ENCODE measurements around the gene MC3R. TPM values are rescaled to one million over a fixed set of nuclear protein-coding genes. Genes with fewer than 3 reads are reported as not detected.

Gene MC3R
- polyA plus RNA-seq, 3 donors: not detected

DNA sequence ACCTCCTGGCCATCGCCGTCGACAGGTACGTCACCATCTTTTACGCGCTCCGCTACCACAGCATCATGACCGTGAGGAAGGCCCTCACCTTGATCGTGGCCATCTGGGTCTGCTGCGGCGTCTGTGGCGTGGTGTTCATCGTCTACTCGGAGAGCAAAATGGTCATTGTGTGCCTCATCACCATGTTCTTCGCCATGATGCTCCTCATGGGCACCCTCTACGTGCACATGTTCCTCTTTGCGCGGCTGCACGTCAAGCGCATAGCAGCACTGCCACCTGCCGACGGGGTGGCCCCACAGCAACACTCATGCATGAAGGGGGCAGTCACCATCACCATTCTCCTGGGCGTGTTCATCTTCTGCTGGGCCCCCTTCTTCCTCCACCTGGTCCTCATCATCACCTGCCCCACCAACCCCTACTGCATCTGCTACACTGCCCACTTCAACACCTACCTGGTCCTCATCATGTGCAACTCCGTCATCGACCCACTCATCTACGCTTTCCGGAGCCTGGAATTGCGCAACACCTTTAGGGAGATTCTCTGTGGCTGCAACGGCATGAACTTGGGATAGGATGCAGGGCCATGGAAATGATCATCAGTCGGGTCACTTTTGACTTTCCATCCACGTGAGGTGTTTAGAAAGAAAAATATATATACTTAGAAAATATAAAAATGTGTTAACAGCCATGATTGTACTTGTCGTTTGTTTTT lies 868 bp downstream of the MC3R start:
- DNase-seq (ENCODE audit: low read depth in 3 of 3, low spot score in 2 of 3): no peak

DNA sequence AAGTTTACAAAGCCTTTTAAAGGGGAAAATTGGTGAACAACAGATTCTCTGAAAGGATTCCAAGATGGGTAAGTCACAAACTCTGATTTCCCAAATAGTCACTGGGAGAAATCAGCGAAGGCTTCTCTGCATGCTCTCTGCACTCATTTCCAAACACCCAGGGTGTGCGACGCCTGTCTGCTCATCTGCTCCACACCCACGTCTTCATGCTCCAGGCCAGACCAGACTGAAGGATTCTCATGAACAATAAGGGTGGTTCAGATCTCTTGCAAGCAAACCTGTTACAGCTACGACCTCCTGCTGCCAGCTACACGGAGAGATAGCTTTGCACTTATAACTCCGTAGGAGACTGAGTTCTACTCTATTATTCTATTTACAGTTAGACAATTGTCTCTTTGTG lies 1.4 kb downstream of the MC3R start:
- DNase-seq (ENCODE audit: low read depth in 3 of 3, low spot score in 2 of 3): no peak

DNA sequence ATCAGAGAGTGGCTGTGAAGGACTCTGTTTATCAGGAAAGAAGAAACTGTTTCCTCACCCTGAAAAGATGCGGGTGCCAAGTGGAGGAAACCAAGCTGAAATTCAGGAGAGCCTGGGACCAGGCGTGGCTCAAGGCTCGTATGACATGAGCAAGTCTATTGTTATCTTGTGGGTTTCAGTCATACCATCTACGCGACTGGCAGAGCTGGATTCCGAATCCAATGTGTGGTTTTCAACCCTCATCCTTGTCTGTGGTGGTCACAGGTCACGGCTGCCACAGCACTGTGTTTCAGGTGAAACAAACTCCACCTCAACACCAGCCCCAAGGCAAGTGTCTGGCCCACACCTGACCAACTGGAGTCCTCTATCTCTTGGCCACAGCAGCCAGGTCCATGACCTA lies 9.1 kb downstream of the MC3R start:
- no peak for DNase-seq (ENCODE audit: low read depth in 3 of 3, low spot score in 2 of 3)

DNA sequence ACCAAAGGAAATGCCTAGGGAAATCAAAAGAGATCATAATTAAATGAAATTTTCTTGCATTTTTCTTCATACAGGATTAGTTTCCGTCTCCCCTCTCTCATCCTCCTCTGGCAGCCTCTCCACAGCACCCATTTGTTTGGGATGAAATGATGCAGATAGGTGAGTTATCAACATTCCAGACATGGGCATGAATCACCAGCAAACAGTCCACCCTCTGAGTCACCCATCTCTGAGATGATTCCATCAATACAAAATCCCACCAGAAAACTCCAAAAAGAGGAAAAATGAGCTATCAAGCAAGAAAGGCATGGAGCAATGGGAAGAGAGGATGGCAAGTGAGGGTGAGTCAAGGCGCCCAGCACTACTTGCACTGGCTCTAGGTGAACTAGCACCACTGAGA lies 11.4 kb downstream of the MC3R start:
- no peak for DNase-seq (ENCODE audit: low read depth in 3 of 3, low spot score in 2 of 3)

DNA sequence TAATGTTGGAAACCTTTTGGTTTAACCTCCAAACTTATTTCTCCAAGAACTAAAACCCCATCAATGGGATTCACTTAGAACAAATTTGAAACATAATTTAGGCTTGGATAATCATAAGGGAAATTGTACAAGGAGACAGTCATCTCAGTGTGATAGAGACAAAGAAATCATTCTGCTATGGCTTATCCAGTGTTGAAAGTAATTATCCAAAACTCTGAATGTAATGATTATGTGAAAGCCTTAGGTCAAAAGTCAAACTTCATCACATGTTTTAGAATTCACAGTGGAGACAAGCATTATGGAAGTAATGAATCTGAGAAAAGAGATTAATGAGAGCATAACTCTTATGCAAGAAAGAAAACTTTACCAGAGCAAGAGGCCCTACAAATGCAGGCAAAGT lies 20.0 kb downstream of the MC3R start:
- no peak for DNase-seq (ENCODE audit: low read depth in 3 of 3, low spot score in 2 of 3)

DNA sequence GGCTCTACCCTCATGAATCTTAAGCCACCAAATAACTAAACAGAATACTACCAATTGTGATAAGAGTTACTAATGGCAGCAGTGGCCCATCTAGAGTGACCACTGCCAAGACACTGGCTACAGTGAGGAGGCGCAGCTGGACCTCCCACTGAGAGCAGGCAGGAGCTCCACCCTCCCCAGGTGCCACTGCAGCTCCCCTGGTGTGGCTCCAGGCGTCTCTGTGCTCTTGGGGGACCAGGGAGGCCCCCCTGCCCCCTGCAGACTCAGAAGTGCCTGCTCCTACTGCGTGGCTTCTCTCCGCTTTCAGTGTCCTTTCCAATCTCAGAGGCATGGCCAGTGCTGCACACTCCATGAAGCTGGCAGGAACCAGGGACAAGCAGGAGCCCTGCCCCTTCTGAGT lies 23.4 kb downstream of the MC3R start:
- no peak for DNase-seq (ENCODE audit: low read depth in 3 of 3, low spot score in 2 of 3)

DNA sequence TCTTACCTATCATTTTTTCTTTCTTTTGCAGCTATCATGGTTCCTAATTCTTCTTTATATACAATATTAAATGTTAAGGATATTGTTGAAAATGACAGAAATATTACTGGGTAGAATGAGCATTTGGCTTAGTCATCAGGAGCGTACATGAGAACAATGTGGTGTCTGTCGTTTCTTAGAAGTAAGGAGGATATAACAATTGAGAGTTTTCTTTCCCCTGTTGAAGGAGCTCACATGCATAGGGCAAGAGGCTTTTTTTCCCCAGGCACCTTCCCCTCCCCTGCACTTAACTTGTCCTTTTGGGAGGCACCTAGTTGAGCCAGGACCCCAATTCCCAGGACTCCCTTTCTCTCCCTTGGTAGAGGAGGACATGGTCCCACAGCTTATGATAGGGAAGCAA lies 25.0 kb downstream of the MC3R start:
- DNase-seq (ENCODE audit: low read depth in 3 of 3, low spot score in 2 of 3): no peak

DNA sequence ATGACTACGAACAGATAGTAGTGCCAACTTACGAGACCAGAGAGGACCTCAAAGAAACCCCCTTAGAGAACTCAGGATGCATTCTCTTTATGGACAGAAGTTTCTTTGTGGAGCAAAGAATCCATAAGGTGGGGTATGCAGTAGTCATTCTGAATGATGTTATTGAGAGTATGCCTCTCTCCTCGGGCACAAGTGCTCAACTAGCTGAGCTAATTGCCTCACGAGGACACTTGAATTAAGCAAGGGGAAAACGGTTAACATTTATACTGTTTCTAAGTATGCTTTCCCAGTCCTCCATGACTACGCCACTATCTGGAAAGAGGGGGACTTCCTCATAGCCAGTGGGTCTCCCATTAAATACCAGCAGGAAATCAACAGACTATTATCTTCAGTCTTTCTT lies 25.6 kb downstream of the MC3R start:
- no peak for DNase-seq (ENCODE audit: low read depth in 3 of 3, low spot score in 2 of 3)

DNA sequence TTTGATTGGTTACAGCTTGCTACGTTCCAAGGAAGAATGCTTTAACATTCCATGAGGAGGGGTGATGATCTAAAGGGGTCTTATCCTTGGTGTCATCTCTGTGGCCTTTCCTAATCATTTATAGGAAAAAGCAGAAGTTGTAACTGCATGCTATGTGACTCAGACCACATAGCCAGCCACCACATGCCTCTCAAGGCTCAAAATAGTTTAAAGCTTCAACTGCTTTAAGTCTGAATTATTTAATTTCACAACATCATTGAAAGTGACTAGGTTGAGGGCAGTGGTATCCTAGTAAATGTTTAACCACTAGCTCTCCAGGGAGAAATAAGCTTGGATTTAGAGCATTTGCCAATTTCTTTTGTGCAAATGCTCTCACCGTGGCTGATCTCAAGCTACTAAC lies 29.7 kb downstream of the MC3R start:
- DNase-seq (ENCODE audit: low read depth in 3 of 3, low spot score in 2 of 3): no peak

DNA sequence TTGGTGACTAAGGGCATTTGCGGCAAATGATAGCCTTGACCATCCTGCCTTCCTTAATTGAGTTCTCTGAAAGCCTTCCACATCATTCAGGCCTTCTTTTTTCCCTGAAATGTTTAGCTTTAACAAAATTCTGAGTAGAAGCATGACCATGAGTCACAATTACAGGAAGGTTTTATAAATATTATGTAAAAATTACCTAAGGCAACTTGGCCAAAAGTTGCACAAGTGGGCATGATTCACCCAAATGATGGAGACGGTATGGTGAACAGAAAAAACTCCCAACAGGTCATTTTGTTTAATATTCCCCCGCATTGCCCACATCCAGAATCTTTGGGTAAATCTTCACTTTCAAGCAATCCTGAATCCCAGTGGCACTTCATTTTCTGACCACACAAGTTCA lies 37.0 kb downstream of the MC3R start:
- DNase-seq (ENCODE audit: low read depth in 3 of 3, low spot score in 2 of 3): no peak

DNA sequence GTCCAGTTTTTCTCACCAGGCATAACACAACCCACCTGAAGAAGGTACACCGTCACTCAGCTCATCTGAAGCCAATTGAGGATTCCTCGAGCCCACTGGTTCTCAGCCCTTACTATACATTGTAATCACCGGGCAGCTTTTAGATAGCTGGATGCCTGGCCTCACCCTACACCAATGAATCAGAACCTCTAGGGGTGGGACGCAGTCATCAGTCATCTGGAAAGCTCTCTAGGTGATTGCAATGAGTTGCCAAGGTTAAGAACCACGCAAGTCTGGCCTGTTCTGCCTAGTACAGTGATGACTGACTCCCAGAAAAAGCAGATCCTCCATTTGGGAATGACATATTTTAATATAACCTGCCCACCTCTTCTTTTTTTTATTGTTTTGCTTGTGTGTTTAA lies 41.1 kb downstream of the MC3R start:
- DNase-seq (ENCODE audit: low read depth in 3 of 3, low spot score in 2 of 3): no peak

DNA sequence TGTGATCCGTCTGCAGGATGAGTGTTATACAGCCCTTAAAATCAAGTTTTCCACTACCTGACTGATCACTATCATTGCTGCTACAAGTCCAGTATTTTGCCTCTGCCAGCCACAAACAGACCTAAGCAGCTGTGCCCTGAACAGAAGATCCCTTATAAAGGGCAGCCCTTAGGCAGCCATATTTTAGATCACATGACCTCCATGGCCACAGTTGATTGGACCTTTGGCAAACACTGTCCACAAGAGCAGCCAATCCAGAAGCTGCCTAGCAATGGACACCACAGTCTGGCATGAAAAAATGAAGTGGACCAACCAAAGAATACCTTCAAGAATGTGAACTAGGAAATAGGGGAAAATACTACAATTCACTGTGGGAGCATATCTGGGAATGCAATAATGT lies 50.8 kb downstream of the MC3R start:
- no peak for DNase-seq (ENCODE audit: low read depth in 3 of 3, low spot score in 2 of 3)

Other genes with a start within 250 kb of the MC3R start
- gene CBLN4, start 243.2 kb upstream of the MC3R start, polyA plus RNA-seq (ENCODE audit: insufficient read length in 3 of 3): 1 to 10 TPM; 1.6 to 2.2 (median 1.6) TPM
- 10 to 100 TPM; 43.1 to 45.3 (median 44.7) TPM for gene FAM210B, start 110.2 kb downstream of the MC3R start, polyA plus RNA-seq (ENCODE audit: insufficient read length in 3 of 3)
- 10 to 100 TPM; 15.6 to 16.9 (median 16.6) TPM for gene AURKA, start 143.5 kb downstream of the MC3R start, polyA plus RNA-seq (ENCODE audit: insufficient read length in 3 of 3)
- 10 to 100 TPM; 45.1 to 49.0 (median 48.4) TPM for gene CSTF1, start 143.9 kb downstream of the MC3R start, polyA plus RNA-seq (ENCODE audit: insufficient read length in 3 of 3)
- gene CASS4, start 163.5 kb downstream of the MC3R start, polyA plus RNA-seq (ENCODE audit: insufficient read length in 3 of 3): 1 to 10 TPM; 2.8 to 3.6 (median 3.6) TPM
- gene RTF2, start 219.9 kb downstream of the MC3R start, polyA plus RNA-seq (ENCODE audit: insufficient read length in 3 of 3): 100 to 1,000 TPM; 127 to 137 (median 127) TPM